GM19463 (cell line): ENCODE results near the gene OAS2.
"Not testable (repeated sequence)": the region's sequence is repeated elsewhere in the genome, so short reads cannot be mapped to it uniquely, and the experiment has no call there.

Source experiments
- ATAC-seq: cut with Tn5 transposase; IDR thresholded peaks from one replicate; pipeline ENCODE4 v1.9.1; 2021; ENCODE audit warnings: mild to moderate bottlenecking, moderate library complexity; ENCODE audit not compliant: unreplicated experiment

The OAS2 gene

GRCh38 chr12:112980491-112981158 is 2.3 kb downstream of the OAS2 start:
- no peak for ATAC-seq

- no peak for ATAC-seq
These were observed 7.4 kb downstream of the OAS2 start for GRCh38 chr12:112985642-112986290.

GRCh38 chr12:112986291-112986800 is 8.0 kb downstream of the OAS2 start:
- no peak for ATAC-seq

GRCh38 chr12:112987561-112987960 is 9.2 kb downstream of the OAS2 start:
- no peak for ATAC-seq

GRCh38 chr12:112988224-112988623 is 9.9 kb downstream of the OAS2 start:
- ATAC-seq = no peak

GRCh38 chr12:112988823-112989385 is 10.6 kb downstream of the OAS2 start:
- not testable (repeated sequence) for ATAC-seq

GRCh38 chr12:112989806-112990205 is 11.5 kb downstream of the OAS2 start:
- no peak for ATAC-seq

- ATAC-seq = no peak
These were observed 14.5 kb downstream of the OAS2 start for GRCh38 chr12:112992541-112993398.

- ATAC-seq = no peak
These were observed 16.7 kb downstream of the OAS2 start for GRCh38 chr12:112995008-112995407.

GRCh38 chr12:112996501-112996900 is 18.2 kb downstream of the OAS2 start:
- no peak for ATAC-seq

- no peak for ATAC-seq
These were observed 19.2 kb downstream of the OAS2 start for GRCh38 chr12:112997506-112997905.

GRCh38 chr12:112998987-112999767 is 20.9 kb downstream of the OAS2 start:
- peak; percentile 98 for ATAC-seq

GRCh38 chr12:113000433-113000832 is 22.1 kb downstream of the OAS2 start:
- ATAC-seq = no peak

- ATAC-seq = no peak
These were observed 23.8 kb downstream of the OAS2 start for GRCh38 chr12:113002155-113002554.

GRCh38 chr12:113002676-113003075 is 24.4 kb downstream of the OAS2 start:
- no peak for ATAC-seq

GRCh38 chr12:113003636-113004035 is 25.3 kb downstream of the OAS2 start:
- no peak for ATAC-seq

GRCh38 chr12:113005762-113006161 is 27.4 kb downstream of the OAS2 start:
- ATAC-seq = no peak

GRCh38 chr12:113006206-113006605 is 27.9 kb downstream of the OAS2 start:
- no peak for ATAC-seq

- no peak for ATAC-seq
These were observed 28.3 kb downstream of the OAS2 start for GRCh38 chr12:113006641-113007040.

- ATAC-seq = no peak
These were observed 28.8 kb downstream of the OAS2 start for GRCh38 chr12:113007166-113007565.
